ENCODE results near the gene HNRNPCL4.
"Not testable (repeated sequence)": the region's sequence is repeated elsewhere in the genome, so short reads cannot be mapped to it uniquely, and the experiment has no call there.

HNRNPCL4 gene

DNA sequence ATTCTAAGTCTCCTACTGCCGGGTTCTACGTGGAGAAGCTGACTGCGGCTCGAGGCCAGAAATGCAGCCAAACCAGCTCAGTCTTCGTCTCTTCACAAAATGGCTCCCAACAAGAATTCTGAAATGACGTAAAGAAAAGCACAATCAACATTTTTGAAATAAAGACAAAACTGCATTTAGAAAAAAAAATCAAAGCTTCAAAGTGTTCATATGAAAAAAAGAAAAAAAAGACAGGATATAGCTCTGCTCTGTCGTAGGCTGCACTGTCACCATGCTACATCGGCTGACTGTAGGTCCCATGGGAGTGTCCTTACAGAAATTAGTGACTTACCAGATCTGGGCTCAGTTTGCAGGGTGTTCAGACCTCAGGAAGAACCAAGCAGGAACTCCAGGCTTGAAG lies at the start of gene HNRNPCL4:
HNRNPCL4 (minus strand) TSS at position 101 of the 400 bp plus-strand sequence. CDS start 164 bp downstream, outside the sequence.
- not testable (repeated sequence) for DNase-seq

GRCh38 chr1:13208712-13209111 lies 43.3 kb upstream of the HNRNPCL4 start:
- DNase-seq = not testable (repeated sequence)

- not testable (repeated sequence) for DNase-seq
These were observed 35.9 kb upstream of the HNRNPCL4 start, which contains the start of gene PRAMEF13 for GRCh38 chr1:13201309-13201708. PRAMEF13 (minus strand) TSS chr1:13201409; CDS start chr1:13199589, 1,820 bp downstream.

GRCh38 chr1:13171548-13171947 lies 6.1 kb upstream of the HNRNPCL4 start, which contains the start of gene PRAMEF9:
PRAMEF9 (plus strand) TSS chr1:13171848; CDS start chr1:13175281, 3,433 bp downstream.
- DNase-seq = not testable (repeated sequence)

- not testable (repeated sequence) for DNase-seq
These were observed 9.5 kb downstream of the HNRNPCL4 start, which contains the start of gene PRAMEF26 for GRCh38 chr1:13155909-13156308. PRAMEF26 (minus strand) TSS chr1:13156009; CDS start chr1:13153095, 2,914 bp downstream.

DNA sequence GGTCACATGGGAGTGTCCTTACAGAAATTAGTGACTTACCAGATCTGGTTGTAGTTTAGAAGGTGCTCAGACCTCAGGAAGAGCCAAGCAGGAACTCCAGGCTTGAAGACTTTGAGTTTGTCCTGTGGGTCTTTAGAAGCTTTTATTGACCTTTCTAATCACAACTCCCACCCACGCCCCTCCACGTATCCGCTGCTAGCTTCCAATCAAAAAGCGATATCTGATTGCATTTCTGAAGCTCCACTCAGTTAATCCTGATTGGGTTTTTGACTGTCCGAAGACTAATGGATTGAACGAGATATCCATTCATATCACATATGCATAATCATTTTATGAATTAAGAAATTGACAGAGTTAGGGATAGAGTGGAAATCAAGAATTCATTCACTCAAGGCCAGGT lies 48.7 kb downstream of the HNRNPCL4 start, which contains the start of gene HNRNPCL2:
HNRNPCL2 (minus strand) TSS at position 101 of the 400 bp plus-strand sequence. CDS start 454 bp downstream, outside the sequence.
- not testable (repeated sequence) for DNase-seq
